ENCODE results near the gene C17orf78.
"Not testable (repeated sequence)": the region's sequence is repeated elsewhere in the genome, so short reads cannot be mapped to it uniquely, and the experiment has no call there.

DNA sequence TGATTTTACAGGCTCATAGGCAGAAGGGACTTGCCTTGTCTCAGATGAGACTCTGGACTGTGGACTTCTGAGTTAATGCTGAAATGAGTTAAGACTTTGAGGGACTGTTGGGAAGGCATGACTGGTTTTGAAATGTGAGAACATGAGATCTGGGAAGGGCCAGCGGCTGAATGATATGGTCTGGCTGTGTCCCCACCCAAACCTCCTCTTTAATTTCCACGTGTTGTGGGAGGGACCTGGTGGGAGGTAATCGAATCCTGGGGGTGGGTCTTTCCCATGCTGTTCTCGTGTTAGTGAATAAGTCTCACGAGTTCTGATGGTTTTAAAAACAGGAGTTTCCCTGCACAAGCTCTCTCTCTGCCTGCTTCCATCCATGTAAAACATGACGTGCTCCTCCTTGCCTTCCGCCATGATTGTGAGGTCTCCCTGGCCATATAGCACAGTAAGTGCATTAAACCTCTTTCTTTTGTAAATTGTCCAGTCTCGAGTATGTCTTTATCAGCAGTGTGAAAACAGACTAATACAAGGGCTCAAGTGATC, 28.9 kb upstream of the C17orf78 start:
- TF ChIP-seq ZNF274 (IDR thresholded peaks at IDR 0.05; ENCODE audit: low read depth, low read length); YY1 (IDR thresholded peaks at IDR 0.05; ENCODE audit: insufficient read depth, insufficient read length): not testable (repeated sequence)

Data from NT2/D1 (cell line).